HUES48 (cell line): ENCODE results near the gene VPS37D.
"Not testable (repeated sequence)": the region's sequence is repeated elsewhere in the genome, so short reads cannot be mapped to it uniquely, and the experiment has no call there.

Experiments
- H3K27ac ChIP-seq: one replicate; pipeline ENCODE4 v1.7.0; 2013; ENCODE audit warnings: low read depth, low read length, inconsistent platforms
- H3K27me3 ChIP-seq: 2 replicates; pipeline ENCODE4 v1.6.1; 2013; ENCODE audit warnings: mild to moderate bottlenecking, low read length; ENCODE audit not compliant: control insufficient read depth, insufficient read depth
- H3K36me3 ChIP-seq: 2 replicates; pipeline ENCODE4 v1.6.1; 2013; ENCODE audit warnings: low read length; ENCODE audit not compliant: control insufficient read depth, insufficient read depth
- H3K4me1 ChIP-seq: 2 replicates; pipeline ENCODE4 v1.6.1; 2013; ENCODE audit warnings: mild to moderate bottlenecking, low read length; ENCODE audit not compliant: control insufficient read depth, insufficient read depth
- H3K4me3 ChIP-seq: 2 replicates; pipeline ENCODE4 v1.5.1; 2013; ENCODE audit warnings: mild to moderate bottlenecking, low read depth, low read length
- H3K9ac ChIP-seq: 2 replicates; pipeline ENCODE4 v1.6.1; 2013; ENCODE audit warnings: mild to moderate bottlenecking, low read depth, low read length, moderate library complexity
- H3K9me3 ChIP-seq: 2 replicates; pipeline ENCODE4 v1.6.1; 2013; ENCODE audit warnings: low read length; ENCODE audit not compliant: control insufficient read depth, insufficient read depth

Gene VPS37D

DNA sequence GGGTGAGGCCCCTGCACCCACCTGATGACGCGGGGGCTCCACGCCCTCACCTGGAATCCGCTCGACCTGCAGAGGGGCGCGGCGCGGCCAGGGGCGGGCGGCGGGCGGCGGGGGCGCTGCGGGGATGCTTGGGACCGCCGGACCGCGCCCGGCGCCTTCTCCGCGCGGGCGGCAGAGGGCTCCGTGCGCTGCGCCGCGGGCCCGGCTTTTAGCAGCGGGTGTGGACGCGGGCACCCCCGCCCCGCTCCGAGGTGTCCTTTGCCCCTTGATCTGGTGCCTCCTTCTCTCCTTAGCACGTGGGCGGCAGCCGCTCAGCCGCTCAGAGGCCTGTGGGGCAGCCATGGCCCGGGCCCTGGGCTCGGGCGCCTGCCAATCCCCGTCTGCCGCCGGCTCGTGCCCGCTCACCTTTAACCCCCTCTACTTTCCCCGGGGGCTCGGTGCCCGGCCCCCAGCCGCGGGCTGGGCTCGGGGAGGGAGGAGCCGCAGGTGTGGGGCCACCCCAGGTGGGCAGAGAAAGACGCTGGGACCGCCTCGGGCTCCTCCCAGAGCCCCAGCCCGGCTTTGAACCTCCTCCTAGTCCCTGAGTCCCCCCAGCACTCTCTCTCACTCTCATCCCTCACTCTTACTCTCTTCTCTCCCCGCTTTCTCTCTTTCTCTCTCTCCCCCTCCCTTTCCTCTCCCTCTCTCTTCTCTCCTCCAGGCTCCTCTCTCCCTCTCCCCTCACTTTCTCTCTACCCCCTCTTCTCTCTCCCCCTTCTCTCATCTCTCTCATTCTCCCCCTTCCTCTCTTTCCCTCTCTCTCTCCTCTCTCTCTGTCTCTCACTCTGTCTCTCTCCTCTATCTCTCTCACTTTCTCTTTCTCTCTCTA lies 19.7 kb upstream of the VPS37D start:
- Histone ChIP-seq H3K9ac (peak overlapping the region; percentile 18; the same call in 1 of the 2 replicates), H3K27me3 (peaks cover 32% of the 10 kb centered on the region), H3K4me3 (peak overlapping the region; percentile 69)

DNA sequence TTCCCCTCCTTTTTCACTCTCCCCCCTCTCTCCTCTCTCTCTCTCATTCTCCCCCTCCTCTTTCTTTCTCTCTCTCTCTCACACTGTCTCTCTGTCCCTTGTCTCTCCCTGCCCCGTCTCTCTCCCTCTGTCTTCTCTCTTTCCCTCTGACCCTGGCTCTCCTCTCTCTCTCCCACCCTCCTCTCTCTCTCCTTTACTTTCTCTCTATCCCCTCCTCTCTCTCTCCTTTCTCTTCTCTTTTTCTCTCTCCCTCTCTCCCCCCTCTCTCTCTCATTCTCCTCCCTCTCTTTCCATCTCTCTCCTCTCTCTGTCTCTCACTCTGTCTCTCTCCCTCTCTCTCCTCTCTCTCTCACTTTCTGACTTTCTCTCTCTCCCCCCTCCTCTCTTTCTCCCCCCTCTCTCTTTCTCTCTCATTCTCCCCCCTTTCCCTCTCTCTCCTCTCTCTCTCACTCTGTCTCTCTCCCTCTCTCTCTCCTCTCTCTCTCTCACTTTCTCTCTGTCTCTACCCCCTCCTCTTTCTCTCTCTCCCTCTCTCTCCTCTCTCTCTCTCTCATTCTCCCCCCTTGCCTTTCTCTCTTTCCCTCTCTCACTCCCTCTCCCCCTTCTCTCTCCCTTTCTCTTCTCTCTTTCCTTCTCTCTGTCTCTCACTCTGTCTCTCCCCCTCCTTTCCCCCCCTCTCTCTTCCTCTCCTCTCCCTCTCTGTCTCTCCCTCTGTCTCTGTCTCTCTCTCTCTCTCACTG lies 18.9 kb upstream of the VPS37D start:
- Histone ChIP-seq H3K27ac (no peak overlapping the region), H3K4me3 (peak overlapping the region; percentile 69), H3K27me3 (peaks cover 32% of the 10 kb centered on the region), H3K9me3 (no peaks in the 10 kb centered on the region), H3K4me1 (0 out of 2 replicates have a peak, but pooled peaks cover 2% of the 10 kb centered on the region), H3K36me3 (no peaks in the 10 kb centered on the region), H3K9ac (no peak overlapping the region)

More for the DNA sequence above, 19.7 kb upstream of the VPS37D start:
- no peak overlapping the region for H3K27ac ChIP-seq
- 0 out of 2 replicates have a peak, but pooled peaks cover 2% of the 10 kb centered on the region for H3K4me1 ChIP-seq
- H3K36me3 ChIP-seq, result no peaks in the 10 kb centered on the region
- H3K9me3 ChIP-seq, result no peaks in the 10 kb centered on the region

DNA sequence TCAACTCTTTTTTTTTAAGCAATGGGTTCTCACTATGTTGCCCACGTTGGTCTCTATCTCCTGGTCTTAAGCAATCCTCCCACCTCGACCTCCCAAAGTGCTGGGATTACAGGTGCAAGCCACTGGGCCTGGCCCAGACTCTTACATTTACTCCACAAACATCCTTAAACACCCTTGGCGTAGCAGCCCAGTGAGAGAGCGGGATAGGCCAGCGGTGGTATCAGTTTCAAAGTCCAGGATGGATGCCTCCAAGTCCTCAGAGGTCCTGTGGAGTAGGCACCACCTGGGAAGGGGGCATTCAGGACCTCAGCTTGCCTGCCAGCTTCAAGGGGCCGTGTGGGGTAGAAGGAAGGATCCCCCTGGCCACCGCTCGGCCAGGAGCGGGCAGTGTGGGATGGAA lies 18.1 kb upstream of the VPS37D start:
- H3K9ac ChIP-seq, result no peak overlapping the region
- H3K4me3 ChIP-seq, result no peak overlapping the region
- no peaks in the 10 kb centered on the region for H3K36me3 ChIP-seq
- H3K27ac ChIP-seq, result no peak overlapping the region
- H3K4me1 ChIP-seq, result 0 out of 2 replicates have a peak, but pooled peaks cover 2% of the 10 kb centered on the region
- peaks cover 32% of the 10 kb centered on the region for H3K27me3 ChIP-seq
- no peaks in the 10 kb centered on the region for H3K9me3 ChIP-seq

DNA sequence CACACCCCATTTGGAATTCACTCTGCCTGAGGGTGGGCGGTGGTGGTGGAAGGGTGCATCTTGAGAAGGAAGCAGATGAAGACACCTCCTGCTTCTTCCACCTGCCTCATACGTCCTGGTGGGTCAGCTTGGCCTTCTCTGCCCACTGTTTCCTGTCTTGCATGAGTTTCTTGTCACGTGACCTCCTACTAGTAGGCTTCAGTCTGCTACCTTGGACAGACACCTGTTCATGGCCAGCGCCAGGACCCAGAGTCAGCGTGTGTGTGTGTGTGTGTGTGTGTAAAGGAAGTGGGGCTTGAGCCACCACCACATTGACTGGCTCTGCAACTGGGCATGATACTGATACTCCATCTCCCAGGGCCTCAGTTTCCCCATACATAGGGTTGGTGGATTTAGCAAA lies 17.1 kb upstream of the VPS37D start:
- Histone ChIP-seq H3K27me3 (peaks cover 32% of the 10 kb centered on the region), H3K4me1 (0 out of 2 replicates have a peak, but pooled peaks cover 2% of the 10 kb centered on the region), H3K36me3 (no peaks in the 10 kb centered on the region)

DNA sequence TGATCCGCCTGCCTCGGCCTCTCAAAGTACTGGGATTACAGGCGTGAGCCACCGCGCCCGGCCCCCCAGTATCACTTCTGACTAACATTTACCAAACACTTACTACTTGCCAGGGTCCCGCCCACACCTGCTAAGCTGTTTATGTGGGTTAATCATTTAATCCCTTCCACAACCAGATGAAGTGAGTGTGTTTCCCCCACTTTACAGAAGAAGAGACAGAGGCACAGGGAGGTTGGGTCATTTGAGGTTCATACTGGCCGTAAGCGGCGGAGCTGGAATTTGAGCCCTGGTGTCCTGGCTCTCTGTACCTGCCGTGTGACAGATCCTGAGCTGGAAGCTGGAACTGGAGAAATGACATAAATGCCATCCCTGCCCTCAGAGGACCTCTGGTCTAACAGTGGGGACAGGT lies 15.1 kb upstream of the VPS37D start:
- Histone ChIP-seq H3K4me1 (0 out of 2 replicates have a peak, but pooled peaks cover 2% of the 10 kb centered on the region), H3K27ac (no peak overlapping the region), H3K9ac (no peak overlapping the region), H3K4me3 (no peak overlapping the region), H3K36me3 (no peaks in the 10 kb centered on the region), H3K27me3 (peaks cover 22% of the 10 kb centered on the region), H3K9me3 (no peaks in the 10 kb centered on the region)

More for the DNA sequence above, 17.1 kb upstream of the VPS37D start:
- Histone ChIP-seq H3K9ac (no peak overlapping the region), H3K27ac (no peak overlapping the region), H3K9me3 (no peaks in the 10 kb centered on the region), H3K4me3 (no peak overlapping the region)

DNA sequence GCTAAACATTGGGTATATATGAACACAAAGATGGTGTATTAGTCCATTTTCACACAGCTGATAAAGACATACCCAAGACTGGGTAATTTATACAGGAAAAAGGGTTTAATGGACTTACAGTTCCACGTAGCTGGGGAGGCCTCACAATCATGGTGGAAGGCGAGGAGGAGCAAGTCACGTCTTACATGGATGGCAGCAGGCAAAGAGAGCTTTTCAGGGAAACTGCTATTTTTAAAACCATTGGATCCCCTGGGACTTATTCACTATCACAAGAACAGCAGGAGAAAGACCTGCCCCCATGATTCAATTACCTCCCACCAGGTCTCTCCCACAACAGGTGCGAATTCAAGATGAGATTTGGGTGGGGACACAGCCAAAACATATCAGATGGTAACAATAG lies 12.3 kb upstream of the VPS37D start:
- H3K27me3 ChIP-seq, H3K9ac ChIP-seq, H3K4me1 ChIP-seq, H3K4me3 ChIP-seq, H3K36me3 ChIP-seq, H3K27ac ChIP-seq, H3K9me3 ChIP-seq: not testable (repeated sequence)

DNA sequence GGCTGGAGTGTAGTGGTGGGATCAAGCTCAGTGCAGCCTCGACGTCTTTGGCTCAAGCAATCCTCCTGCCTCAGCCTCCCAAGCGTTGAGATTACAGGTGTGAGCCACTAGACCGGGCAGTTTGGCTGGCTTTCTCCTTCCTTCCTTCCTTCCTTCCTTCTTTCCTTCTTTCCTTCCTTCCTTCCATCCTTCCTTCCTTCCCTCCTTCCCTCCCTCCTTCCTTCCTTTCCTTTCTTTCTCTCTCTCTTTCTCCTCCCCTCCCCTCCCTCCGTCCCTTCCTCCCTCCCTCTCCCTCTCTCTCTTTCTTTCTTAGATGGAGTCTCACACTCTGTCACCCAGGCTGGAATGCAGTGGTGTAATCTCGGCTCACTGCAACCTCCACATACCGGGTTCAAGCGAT lies 7.6 kb upstream of the VPS37D start:
- Histone ChIP-seq H3K4me3 (no peak overlapping the region), H3K9ac (no peak overlapping the region), H3K9me3 (no peaks in the 10 kb centered on the region), H3K36me3 (no peaks in the 10 kb centered on the region), H3K4me1 (no peaks in the 10 kb centered on the region; the same call in 1 of the 2 replicates), H3K27ac (no peak overlapping the region), H3K27me3 (no peaks in the 10 kb centered on the region)

DNA sequence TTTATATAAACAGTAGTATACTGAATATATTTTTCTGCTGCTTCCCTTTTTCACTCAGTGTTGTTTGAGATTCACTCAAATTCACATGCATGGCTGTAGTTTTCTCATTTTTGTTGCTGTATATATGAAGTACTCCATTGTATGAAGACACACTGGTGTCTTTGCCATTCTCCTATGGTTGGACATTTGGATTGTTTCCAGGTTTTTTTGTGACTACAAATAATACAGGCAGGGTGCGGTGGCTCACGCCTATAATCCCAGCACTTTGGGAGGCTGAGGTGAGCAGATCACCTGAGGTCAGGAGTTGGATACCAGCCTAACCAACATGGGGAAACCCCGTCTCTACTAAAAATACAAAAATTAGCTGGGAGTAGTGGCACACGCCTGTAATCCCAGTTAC lies 7.0 kb upstream of the VPS37D start:
- not testable (repeated sequence) for H3K27ac ChIP-seq, H3K4me1 ChIP-seq, H3K9me3 ChIP-seq

DNA sequence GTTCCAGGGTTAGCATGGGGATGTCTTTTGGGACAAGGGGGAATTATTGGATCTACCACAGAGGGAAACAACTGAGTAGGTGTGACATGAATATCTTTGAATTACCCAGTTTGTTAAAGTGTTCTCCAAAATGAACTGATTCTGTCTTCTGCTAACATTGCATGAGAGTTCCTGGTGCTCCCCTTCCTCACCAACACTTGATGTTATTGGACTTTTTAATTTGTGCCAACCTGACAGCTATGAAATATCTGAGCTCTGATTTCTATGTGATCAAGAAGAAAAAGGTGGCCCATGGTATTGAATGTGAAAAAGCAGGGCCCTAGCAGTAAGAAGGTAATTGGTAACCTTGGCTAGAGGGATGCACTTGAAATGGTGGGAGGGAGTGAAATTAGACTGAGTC lies 4.6 kb upstream of the VPS37D start:
- Histone ChIP-seq H3K27me3 (no peaks in the 10 kb centered on the region), H3K4me1 (no peaks in the 10 kb centered on the region; the same call in 1 of the 2 replicates), H3K9ac (no peak overlapping the region), H3K9me3 (no peaks in the 10 kb centered on the region), H3K4me3 (no peak overlapping the region), H3K27ac (no peak overlapping the region), H3K36me3 (no peaks in the 10 kb centered on the region)

More for the DNA sequence above, 7.0 kb upstream of the VPS37D start:
- not testable (repeated sequence) for H3K36me3 ChIP-seq, H3K27me3 ChIP-seq, H3K4me3 ChIP-seq, H3K9ac ChIP-seq

DNA sequence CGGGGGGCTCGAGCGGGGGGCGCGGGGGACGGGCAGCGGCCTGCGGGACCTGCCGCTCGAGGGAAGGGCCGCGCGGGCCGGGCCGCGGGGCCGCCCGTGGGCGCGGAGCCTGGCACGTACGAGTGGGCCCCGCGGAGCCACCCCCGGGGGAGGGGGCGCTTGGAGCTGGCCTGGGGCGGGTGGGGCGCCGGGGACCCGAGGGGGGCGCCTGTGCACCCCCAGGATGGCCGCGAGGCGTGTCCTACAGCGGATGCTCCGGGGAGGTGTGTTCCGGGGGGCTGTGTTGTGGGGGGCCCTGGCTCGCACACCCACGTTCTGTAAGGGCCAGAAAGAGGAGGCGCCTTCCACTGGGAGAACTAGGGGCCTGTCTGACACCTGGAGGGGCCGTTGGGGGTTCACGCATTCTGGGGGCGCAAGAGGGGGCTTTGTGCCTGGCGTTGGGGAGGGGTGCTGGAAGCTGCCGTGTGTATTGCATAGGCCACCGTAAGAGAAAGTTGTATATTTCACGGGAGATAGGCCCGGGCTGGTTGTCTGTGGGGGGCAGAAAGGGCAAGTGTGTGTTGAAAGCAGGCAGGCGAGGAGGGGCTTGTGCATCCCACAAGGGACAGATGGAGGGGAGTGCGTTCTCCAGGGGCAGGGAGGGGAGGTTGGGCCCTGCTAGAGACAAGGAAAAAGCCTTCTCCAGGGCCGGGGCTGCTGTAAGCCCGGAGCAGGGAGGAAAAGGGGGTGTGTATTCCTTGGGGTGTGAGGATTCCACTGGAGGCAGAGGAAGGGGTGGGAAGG lies 663 bp downstream of the VPS37D start:
- H3K4me1 ChIP-seq, result peaks cover 4% of the 10 kb centered on the region; the same call in 1 of the 2 replicates
- no peak overlapping the region for H3K9ac ChIP-seq
- H3K27ac ChIP-seq, result no peak overlapping the region
- no peaks in the 10 kb centered on the region for H3K36me3 ChIP-seq
- H3K27me3 ChIP-seq, result peaks cover 4% of the 10 kb centered on the region; the same call in 1 of the 2 replicates
- peak overlapping the region; percentile 60 for H3K4me3 ChIP-seq
- H3K9me3 ChIP-seq, result no peaks in the 10 kb centered on the region
